RWPE2 (cell line): ENCODE data around the gene DCBLD2.
A peak's percentile ranks its signal among the peaks of the same experiment; 100 is the strongest.

Experiments
- ATAC-seq: fragments of 200-7000 bp; cut with Tn5 transposase; 3 replicates; pipeline ENCODE4 v1.9.1; 2021; ENCODE audit warnings: low read depth
- DNase-seq: peaks from one replicate; pipeline ENCODE4 v3.0.0-alpha.2; 2020; ENCODE audit warnings: low spot score
- H3K27ac ChIP-seq: fragments of 450-650 bp; 2 replicates; pipeline ENCODE4 v1.5.1; 2017; ENCODE audit warnings: mild to moderate bottlenecking; ENCODE audit not compliant: poor library complexity, severe bottlenecking
- H3K27me3 ChIP-seq: fragments of 250-450 bp; sonication (Bioruptor Pico); 2 replicates; pipeline ENCODE4 v1.5.1; 2021; ENCODE audit warnings: mild to moderate bottlenecking, moderate library complexity; ENCODE audit not compliant: insufficient read depth, poor library complexity, severe bottlenecking
- H3K36me3 ChIP-seq: fragments of 250-450 bp; sonication (Bioruptor Pico); 2 replicates; pipeline ENCODE4 v1.5.1; 2020; ENCODE audit warnings: low read depth, mild to moderate bottlenecking, moderate library complexity
- H3K4me1 ChIP-seq: fragments of 250-450 bp; sonication (Bioruptor Pico); 2 replicates; pipeline ENCODE4 v1.5.1; 2021; ENCODE audit warnings: mild to moderate bottlenecking, moderate library complexity; ENCODE audit not compliant: insufficient read depth, poor library complexity, severe bottlenecking
- H3K4me3 ChIP-seq: fragments of 250-450 bp; sonication (Bioruptor Pico); 2 replicates; pipeline ENCODE4 v1.5.1; 2021; ENCODE audit warnings: mild to moderate bottlenecking, moderate library complexity; ENCODE audit not compliant: severe bottlenecking
- H3K9me3 ChIP-seq: fragments of 250-450 bp; sonication (Bioruptor Pico); 2 replicates; pipeline ENCODE4 v1.5.1; 2021; ENCODE audit warnings: mild to moderate bottlenecking, moderate library complexity; ENCODE audit not compliant: severe bottlenecking
- TF ChIP-seq, protein P1 (sequence below): fragments of 450-650 bp; IDR thresholded peaks from one replicate; pipeline ENCODE4 v1.5.1; 2017; ENCODE audit warnings: mild to moderate bottlenecking, moderate library complexity; ENCODE audit not compliant: poor library complexity, severe bottlenecking

The DCBLD2 gene, protein sequence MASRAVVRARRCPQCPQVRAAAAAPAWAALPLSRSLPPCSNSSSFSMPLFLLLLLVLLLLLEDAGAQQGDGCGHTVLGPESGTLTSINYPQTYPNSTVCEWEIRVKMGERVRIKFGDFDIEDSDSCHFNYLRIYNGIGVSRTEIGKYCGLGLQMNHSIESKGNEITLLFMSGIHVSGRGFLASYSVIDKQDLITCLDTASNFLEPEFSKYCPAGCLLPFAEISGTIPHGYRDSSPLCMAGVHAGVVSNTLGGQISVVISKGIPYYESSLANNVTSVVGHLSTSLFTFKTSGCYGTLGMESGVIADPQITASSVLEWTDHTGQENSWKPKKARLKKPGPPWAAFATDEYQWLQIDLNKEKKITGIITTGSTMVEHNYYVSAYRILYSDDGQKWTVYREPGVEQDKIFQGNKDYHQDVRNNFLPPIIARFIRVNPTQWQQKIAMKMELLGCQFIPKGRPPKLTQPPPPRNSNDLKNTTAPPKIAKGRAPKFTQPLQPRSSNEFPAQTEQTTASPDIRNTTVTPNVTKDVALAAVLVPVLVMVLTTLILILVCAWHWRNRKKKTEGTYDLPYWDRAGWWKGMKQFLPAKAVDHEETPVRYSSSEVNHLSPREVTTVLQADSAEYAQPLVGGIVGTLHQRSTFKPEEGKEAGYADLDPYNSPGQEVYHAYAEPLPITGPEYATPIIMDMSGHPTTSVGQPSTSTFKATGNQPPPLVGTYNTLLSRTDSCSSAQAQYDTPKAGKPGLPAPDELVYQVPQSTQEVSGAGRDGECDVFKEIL

DNA sequence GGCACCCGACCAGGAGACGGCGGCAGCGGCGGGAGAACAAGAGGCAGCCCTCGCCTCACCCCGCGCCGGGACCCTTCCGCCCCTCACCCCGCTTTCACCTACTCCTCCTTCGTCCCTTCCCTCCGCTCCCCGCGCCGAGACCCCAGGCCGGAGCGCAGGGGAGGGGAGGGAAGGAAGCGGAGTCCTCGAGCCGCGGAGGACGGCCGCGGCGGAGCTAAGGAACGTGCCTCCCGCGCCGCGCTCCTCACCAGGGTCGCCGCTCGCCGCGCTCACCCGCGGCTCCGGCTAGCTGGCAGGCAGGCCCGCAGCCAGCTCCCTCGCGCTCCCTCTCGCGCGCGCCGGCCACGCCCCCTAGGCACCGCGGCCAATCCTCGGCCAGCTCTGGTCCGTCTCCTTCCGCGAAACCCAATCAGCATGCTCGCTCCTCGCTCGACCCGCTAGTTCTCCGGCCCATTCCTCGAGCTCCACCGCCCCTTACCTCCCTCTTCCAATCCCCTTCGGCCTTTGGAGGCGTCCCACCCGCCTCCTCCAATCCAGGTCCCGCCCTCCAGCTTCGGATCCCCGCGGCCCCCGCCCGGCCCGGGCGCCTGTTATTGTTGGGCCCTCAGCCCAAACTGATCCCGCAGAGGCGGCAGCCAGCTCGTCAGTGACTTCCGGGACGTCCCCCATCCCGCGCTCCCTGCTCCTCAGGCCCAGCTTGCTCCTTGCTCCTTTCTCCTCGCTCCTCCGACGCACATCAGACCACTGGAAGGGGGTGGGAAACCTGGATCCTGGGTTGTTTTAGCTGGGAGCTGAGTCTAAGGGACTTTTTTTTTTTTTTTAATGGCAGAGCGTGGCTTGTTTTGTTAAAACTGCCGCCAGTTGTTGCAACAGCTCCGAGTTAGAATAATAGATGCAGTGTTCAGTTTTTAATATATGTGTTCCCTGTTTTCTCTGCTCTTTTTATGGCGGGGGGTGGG, at the start of gene DCBLD2:
Gene DCBLD2, minus strand, starts transcription at position 304 of the 959 bp plus-strand sequence. CDS start 369 bp downstream, outside the sequence.
- ATAC-seq (peak; percentile 95), DNase-seq (peak; percentile 99)
- no peaks in the 10 kb centered on the region for H3K9me3 ChIP-seq
- peaks cover 26% of the 10 kb centered on the region for H3K4me1 ChIP-seq
- TF ChIP-seq, protein P1, sequence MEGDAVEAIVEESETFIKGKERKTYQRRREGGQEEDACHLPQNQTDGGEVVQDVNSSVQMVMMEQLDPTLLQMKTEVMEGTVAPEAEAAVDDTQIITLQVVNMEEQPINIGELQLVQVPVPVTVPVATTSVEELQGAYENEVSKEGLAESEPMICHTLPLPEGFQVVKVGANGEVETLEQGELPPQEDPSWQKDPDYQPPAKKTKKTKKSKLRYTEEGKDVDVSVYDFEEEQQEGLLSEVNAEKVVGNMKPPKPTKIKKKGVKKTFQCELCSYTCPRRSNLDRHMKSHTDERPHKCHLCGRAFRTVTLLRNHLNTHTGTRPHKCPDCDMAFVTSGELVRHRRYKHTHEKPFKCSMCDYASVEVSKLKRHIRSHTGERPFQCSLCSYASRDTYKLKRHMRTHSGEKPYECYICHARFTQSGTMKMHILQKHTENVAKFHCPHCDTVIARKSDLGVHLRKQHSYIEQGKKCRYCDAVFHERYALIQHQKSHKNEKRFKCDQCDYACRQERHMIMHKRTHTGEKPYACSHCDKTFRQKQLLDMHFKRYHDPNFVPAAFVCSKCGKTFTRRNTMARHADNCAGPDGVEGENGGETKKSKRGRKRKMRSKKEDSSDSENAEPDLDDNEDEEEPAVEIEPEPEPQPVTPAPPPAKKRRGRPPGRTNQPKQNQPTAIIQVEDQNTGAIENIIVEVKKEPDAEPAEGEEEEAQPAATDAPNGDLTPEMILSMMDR = no peak
- H3K27ac ChIP-seq = peak within 1 kb of the TSS; percentile 78
- H3K27me3 ChIP-seq = no peaks in the 10 kb centered on the region
- peaks cover 39% of the 10 kb centered on the region for H3K36me3 ChIP-seq
- H3K4me3 ChIP-seq = peak within 1 kb of the TSS; percentile 89

DNA sequence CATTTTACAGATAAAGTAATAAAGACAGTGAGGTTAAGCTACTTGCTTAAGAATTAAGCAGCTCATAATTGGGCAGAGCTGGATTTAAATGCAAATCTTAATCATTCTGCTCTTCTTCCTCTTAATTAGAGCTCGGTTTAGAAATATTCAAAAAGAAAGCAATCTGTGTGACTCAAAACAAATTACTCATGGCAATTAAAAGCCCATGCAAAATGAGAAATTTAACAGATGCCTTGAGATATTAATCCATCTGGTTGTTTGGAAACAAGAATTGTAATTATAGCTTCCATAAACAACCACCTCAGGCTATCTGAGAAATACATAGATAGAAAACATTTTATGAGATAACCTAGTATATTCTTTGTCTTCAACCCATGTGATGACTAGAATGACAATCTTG, 44.2 kb upstream of the DCBLD2 start:
- ATAC-seq = no peak
- no peaks in the 10 kb centered on the region for H3K36me3 ChIP-seq
- H3K4me1 ChIP-seq = peaks cover 3% of the 10 kb centered on the region
- H3K27ac ChIP-seq = no peak overlapping the region
- DNase-seq = no peak
- TF ChIP-seq, protein P1 = no peak
- no peaks in the 10 kb centered on the region for H3K27me3 ChIP-seq
- H3K9me3 ChIP-seq = no peaks in the 10 kb centered on the region
- no peak overlapping the region for H3K4me3 ChIP-seq

DNA sequence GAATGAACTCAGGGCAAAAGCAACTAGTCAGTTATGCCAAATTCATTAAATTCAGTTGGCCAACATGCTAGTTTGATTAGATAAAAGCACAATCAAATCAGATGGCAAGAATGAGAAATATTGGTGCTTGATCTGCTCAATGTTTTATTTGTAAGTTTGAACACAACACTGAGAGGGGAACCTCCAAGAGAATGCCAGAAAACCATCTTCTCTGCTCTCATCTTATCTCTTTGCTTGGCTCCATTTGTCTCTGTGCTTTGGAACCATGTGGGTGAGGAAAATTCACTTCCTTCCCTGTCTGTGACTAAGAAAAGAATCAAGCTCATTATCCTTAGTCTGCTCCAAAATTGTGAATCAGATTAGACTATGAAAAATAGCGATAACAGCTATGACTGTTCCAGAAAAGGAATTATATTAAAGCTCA, 43.6 kb upstream of the DCBLD2 start:
- Histone ChIP-seq H3K4me1 (peaks cover 3% of the 10 kb centered on the region), H3K36me3 (no peaks in the 10 kb centered on the region), H3K27me3 (no peaks in the 10 kb centered on the region), H3K27ac (no peak overlapping the region), H3K4me3 (no peak overlapping the region), H3K9me3 (no peaks in the 10 kb centered on the region)
- DNase-seq = no peak
- no peak for ATAC-seq
- TF ChIP-seq, protein P1 = no peak

DNA sequence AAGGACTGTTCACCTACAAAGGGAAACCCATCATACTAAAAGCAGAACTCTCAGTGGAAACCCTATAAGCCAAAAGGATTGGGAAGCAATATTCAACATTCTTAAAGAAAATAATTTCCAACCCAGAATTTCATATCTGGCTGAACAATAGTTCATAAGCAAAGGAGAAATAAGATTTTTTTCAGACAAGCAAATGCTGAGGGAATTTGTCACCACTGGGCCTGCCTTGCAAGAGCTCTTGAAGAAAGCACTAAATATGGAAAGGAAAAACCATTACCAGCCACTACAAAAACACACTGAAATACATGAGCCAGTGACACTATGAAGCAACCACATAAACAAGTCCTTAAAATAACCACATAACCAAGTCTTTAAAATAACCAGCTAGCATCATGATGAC, 28.9 kb upstream of the DCBLD2 start:
- H3K4me3 ChIP-seq = no peak overlapping the region
- TF ChIP-seq, protein P1 = no peak
- no peaks in the 10 kb centered on the region for H3K36me3 ChIP-seq
- peaks cover 10% of the 10 kb centered on the region for H3K9me3 ChIP-seq
- H3K27ac ChIP-seq = no peak overlapping the region
- H3K27me3 ChIP-seq = no peaks in the 10 kb centered on the region
- ATAC-seq = no peak
- no peak for DNase-seq
- no peaks in the 10 kb centered on the region for H3K4me1 ChIP-seq
